Heart left ventricle (tissue), 13 donors: ENCODE data around the gene SCARB1.
"Not testable (repeated sequence)": the region's sequence is repeated elsewhere in the genome, so short reads cannot be mapped to it uniquely, and the experiment has no call there.

Experiments used
- POLR2A ChIP-seq, 2 donors: fragments of 450-650 bp; IDR thresholded peaks; one replicate each; pipeline ENCODE4 v1.6.1; 2017; ENCODE audit warnings: antibody characterized with exemption in 2 of 2, mild to moderate bottlenecking in 2 of 2, moderate library complexity in 2 of 2
- TF ChIP-seq, protein P1 (sequence below), 12 donors: fragments of 200-600 bp; sonication (generic) in 4 of 12; IDR thresholded peaks; one replicate each; pipeline versions ENCODE4 v1.5.0 to v1.8.0; 2018 to 2022; ENCODE audit warnings: antibody characterized with exemption in 12 of 12, mild to moderate bottlenecking in 5 of 12
- donor health status: ischemic (EF 13 %, LVEDD 7.1; RV severe dilation, severe dysfunction).
- donor health status: DM: no; HTN: yes; CAD: no.
- donor health status: DM: no; HTN: no; CAD: no.
- donor health status: ischemic (EF 25% LVEDD 6.9; RV normal size, moderate dysfunction).
- donor health status: ischemic (EF 25% LVEDD 5.7; RV mildly dilated, moderate dysfunction).
- donor health status: ischemic (EF 35%, LVEDD 5.7; RV mildly dilated, moderate dysfunction).
- donor health status: nonischemic (EF 11% LVEDD 7.7; RV severe dilation, severe dysfunction).
- donor health status: DM: yes; HTN: yes; CAD: no.
- donor health status: PGD.
- donor health status: ischemic (EF 29% LVEDD 5.4; RV normal size, mild dysfunction).
- donor health status: nonischemic (EF 23%, LVEDD 6.1; RV moderate dilation, normal function).

DNA sequence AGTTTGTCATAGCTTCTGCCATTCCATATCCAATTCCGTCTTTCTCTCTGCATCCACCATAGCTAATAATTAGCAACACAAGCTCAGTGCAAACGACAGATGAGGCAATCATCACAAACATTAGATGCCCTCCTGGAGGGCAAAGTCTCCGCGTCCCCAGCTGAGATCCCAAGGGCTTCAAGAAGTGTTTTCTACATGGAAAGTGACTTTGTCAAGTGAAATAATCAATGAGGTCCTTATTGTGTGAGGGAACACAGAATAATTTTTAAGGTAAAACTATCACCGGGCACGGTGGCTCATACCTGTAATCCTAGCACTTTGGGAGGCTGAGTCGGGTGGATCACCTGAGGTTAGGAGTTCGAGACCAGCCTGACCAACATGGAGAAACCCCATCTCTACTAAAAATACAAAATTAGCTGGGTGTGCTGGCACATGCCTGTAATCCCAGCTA is 36.7 kb upstream of the SCARB1 start:
- TF ChIP-seq, protein P1, sequence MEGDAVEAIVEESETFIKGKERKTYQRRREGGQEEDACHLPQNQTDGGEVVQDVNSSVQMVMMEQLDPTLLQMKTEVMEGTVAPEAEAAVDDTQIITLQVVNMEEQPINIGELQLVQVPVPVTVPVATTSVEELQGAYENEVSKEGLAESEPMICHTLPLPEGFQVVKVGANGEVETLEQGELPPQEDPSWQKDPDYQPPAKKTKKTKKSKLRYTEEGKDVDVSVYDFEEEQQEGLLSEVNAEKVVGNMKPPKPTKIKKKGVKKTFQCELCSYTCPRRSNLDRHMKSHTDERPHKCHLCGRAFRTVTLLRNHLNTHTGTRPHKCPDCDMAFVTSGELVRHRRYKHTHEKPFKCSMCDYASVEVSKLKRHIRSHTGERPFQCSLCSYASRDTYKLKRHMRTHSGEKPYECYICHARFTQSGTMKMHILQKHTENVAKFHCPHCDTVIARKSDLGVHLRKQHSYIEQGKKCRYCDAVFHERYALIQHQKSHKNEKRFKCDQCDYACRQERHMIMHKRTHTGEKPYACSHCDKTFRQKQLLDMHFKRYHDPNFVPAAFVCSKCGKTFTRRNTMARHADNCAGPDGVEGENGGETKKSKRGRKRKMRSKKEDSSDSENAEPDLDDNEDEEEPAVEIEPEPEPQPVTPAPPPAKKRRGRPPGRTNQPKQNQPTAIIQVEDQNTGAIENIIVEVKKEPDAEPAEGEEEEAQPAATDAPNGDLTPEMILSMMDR (IDR thresholded peaks at IDR 0.05) = not testable (repeated sequence)
- not testable (repeated sequence) for TF ChIP-seq POLR2A (IDR thresholded peaks at IDR 0.05)
